Measurements from ENCODE around the gene GRID1. TPM values are rescaled to one million over a fixed set of nuclear protein-coding genes. Genes with fewer than 3 reads are reported as not detected.

GRID1 gene
- total RNA-seq, 1 experiment from 2014 or later: not detected

GRCh38 chr10:86193841-86194240, 172.8 kb downstream of the GRID1 start:
- BruUV-seq (replicated peaks): no TSS peak
- Histone ChIP-seq H3K27me3 (ENCODE audit: insufficient read depth, low read depth) (peaks cover 13% of the 10 kb centered on the region), H3K4me2 (no peak overlapping the region), H3F3A (ENCODE audit: insufficient read depth, low read depth) (no peaks in the 10 kb centered on the region), H3K36me3 (ENCODE audit: low read depth) (no peaks in the 10 kb centered on the region), H4K20me1 (ENCODE audit: insufficient read depth) (no peaks in the 10 kb centered on the region), H3K79me2 (ENCODE audit: low read depth) (no peaks in the 10 kb centered on the region), H3K9me3 (ENCODE audit: insufficient read depth, low read depth) (no peaks in the 10 kb centered on the region), H2AFZ (no peak overlapping the region), H3K27ac (no peak overlapping the region), H3K9me2 (ENCODE audit: insufficient read depth) (no peaks in the 10 kb centered on the region), H3K4me1 (replicated peaks; ENCODE audit: insufficient read depth) (no peaks in the 10 kb centered on the region), H3K4me3 (no peak overlapping the region)
- POLR2A ChIA-PET (ENCODE audit: unreplicated experiment): no interaction called here
- TF ChIP-seq CTCF (conservative IDR thresholded peaks at IDR 0.05) (no peak), EZH2 (IDR thresholded peaks at IDR 0.05; ENCODE audit: low read depth) (no peak)
- intact Hi-C loops (cut with micrococcal nuclease; ENCODE audit: unreplicated experiment): no loop called here
- CTCF ChIA-PET: no interaction called here
- DNase-seq: no peak

GRCh38 chr10:86192691-86193090, 173.9 kb downstream of the GRID1 start:
- Histone ChIP-seq H2AFZ (no peak overlapping the region), H3K4me1 (replicated peaks; ENCODE audit: insufficient read depth) (no peaks in the 10 kb centered on the region), H3K27me3 (ENCODE audit: insufficient read depth, low read depth) (peaks cover 10% of the 10 kb centered on the region; the same call in 1 of the 2 replicates), H3K9me3 (ENCODE audit: insufficient read depth, low read depth) (no peaks in the 10 kb centered on the region), H3K4me3 (no peak overlapping the region), H3F3A (ENCODE audit: insufficient read depth, low read depth) (no peaks in the 10 kb centered on the region), H3K4me2 (no peak overlapping the region), H3K9me2 (ENCODE audit: insufficient read depth) (no peaks in the 10 kb centered on the region), H4K20me1 (ENCODE audit: insufficient read depth) (no peaks in the 10 kb centered on the region), H3K27ac (no peak overlapping the region), H3K79me2 (ENCODE audit: low read depth) (no peaks in the 10 kb centered on the region), H3K36me3 (ENCODE audit: low read depth) (no peaks in the 10 kb centered on the region)
- ChIA-PET POLR2A (ENCODE audit: unreplicated experiment) (no interaction called here), CTCF (no interaction called here)
- no TSS peak for BruUV-seq (replicated peaks)
- no peak for DNase-seq
- TF ChIP-seq EZH2 (IDR thresholded peaks at IDR 0.05; ENCODE audit: low read depth): no peak
- TF ChIP-seq CTCF (conservative IDR thresholded peaks at IDR 0.05): no peak
- intact Hi-C loops (cut with micrococcal nuclease; ENCODE audit: unreplicated experiment): no loop called here

GRCh38 chr10:86192147-86192546, 174.4 kb downstream of the GRID1 start:
- no TSS peak for BruUV-seq (replicated peaks)
- POLR2A ChIA-PET (ENCODE audit: unreplicated experiment): no interaction called here
- no peaks in the 10 kb centered on the region for H3K36me3 ChIP-seq (ENCODE audit: low read depth)

More at GRCh38 chr10:86192147-86192546, 174.4 kb downstream of the GRID1 start:
- Histone ChIP-seq H3F3A (ENCODE audit: insufficient read depth, low read depth) (no peaks in the 10 kb centered on the region), H3K4me3 (no peak overlapping the region), H3K79me2 (ENCODE audit: low read depth) (no peaks in the 10 kb centered on the region), H4K20me1 (ENCODE audit: insufficient read depth) (no peaks in the 10 kb centered on the region), H3K27me3 (ENCODE audit: insufficient read depth, low read depth) (0 out of 2 replicates have a peak, but pooled peaks cover 8% of the 10 kb centered on the region), H3K4me1 (replicated peaks; ENCODE audit: insufficient read depth) (no peaks in the 10 kb centered on the region), H2AFZ (no peak overlapping the region), H3K4me2 (no peak overlapping the region), H3K9me3 (ENCODE audit: insufficient read depth, low read depth) (no peaks in the 10 kb centered on the region), H3K9me2 (ENCODE audit: insufficient read depth) (no peaks in the 10 kb centered on the region), H3K27ac (no peak overlapping the region)
- TF ChIP-seq EZH2 (IDR thresholded peaks at IDR 0.05; ENCODE audit: low read depth) (no peak), CTCF (conservative IDR thresholded peaks at IDR 0.05) (no peak)
- no peak for DNase-seq
- CTCF ChIA-PET: no interaction called here
- intact Hi-C loops (cut with micrococcal nuclease; ENCODE audit: unreplicated experiment): no loop called here
